NCI-H2107 treated with DMSO at 0.1 percent for 48 hours (cell line): Measurements from ENCODE around the gene AMN1.

Experiments
- DNase-seq: peaks from one replicate; lab custom pipeline; 2025; ENCODE audit not compliant: unreplicated experiment; lab: John Stamatoyannopoulos, UW

The AMN1 gene

GRCh38 chr12:31633464-31633863, 95.4 kb downstream of the AMN1 start:
- DNase-seq: no peak

DNA sequence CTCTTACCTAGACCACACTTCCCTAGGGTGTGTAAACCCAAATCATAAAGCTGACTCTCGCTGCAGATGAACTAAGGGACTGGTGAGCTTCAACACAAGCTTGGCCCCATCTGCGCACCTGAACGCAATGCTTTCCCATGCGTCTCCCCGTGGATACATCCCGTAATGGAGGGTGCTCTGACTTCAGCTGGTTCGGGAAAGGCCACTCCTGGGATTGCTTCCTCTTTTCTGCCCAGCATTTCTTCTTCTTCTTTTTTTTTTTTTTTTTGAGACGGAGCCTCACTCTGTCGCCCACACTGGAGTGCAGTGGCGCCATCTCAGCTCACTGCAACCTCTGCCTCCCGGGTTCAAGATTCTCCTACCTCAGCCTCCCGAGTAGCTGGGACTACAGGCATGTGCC, 97.0 kb downstream of the AMN1 start:
- DNase-seq: no peak

DNA sequence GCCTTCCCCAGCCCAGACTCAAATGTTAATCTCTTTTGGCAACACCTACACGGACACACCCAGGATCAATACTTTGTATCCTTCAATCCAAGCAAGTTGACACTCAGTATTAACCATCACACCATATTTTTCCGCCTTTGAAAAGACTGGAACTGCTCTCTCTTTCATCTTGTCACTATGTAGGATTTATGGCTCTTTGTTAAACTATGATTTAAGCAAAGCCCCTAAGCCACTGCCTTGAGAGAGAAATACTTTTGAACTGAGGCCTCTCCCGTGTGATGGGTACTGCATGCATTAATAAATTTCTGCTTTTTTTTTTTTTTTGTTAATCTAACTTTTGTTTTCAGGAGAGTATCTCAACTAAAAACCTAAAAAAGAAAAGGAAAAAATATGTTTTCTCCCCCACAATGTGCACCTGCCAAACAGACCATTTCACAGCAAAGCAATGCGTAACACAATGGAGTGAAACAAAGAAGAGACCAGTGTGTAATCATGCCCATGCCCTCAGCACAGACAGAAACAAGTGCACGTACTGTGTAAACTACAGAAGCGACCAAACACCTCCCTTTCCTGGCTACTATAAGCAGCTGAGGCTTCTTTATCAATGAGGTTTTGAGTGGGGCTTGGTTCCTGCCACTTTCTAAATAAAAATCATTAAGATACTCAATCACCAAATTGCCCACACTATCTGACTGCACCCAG, 97.6 kb downstream of the AMN1 start:
- DNase-seq: no peak

DNA sequence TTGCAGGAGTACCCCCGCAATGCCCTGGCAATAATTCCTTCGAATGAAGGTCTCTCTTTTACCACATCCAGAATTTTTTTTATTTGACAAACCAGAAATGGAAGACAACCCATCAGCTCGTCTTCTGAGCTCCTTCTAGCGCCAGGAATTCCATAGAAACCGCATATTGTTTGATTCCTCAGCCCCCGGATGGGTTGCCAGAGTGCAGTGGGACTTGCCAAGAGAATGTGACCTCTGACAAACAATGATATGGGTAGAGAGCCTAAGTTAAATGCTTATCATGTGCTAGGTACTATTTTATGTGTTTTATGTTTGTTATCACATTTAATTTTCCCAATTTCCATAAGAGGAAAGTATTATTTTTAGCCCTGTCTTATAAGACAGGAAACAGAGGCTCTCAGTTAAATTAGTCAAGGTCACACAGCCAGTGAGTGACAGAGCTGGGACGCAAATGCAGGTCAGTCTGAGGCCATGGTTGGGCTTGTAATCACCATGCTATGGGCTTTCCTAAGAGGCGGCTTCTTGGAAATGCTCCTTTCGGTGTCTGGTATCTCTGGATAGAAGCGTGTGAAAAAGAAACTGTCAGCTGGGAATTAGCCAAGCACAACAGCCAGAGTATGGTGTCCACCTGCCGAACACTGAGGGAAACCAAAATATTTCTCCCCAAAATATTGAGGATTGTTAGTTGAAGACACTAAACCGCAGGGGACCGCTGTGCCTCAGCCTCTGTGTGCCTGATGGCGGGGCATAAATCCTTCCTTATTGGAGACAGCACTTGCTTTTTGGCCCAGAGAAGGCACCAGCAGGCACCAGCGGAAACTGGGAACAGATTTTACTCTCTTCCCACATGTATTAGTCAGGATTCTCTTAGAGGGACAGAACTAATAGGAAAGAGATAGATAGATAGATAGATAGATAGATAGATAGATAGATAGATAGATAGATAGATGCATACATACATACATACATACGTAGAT, 98.8 kb downstream of the AMN1 start:
- DNase-seq: no peak

GRCh38 chr12:31627456-31628054, 101.3 kb downstream of the AMN1 start:
- DNase-seq: no peak

DNA sequence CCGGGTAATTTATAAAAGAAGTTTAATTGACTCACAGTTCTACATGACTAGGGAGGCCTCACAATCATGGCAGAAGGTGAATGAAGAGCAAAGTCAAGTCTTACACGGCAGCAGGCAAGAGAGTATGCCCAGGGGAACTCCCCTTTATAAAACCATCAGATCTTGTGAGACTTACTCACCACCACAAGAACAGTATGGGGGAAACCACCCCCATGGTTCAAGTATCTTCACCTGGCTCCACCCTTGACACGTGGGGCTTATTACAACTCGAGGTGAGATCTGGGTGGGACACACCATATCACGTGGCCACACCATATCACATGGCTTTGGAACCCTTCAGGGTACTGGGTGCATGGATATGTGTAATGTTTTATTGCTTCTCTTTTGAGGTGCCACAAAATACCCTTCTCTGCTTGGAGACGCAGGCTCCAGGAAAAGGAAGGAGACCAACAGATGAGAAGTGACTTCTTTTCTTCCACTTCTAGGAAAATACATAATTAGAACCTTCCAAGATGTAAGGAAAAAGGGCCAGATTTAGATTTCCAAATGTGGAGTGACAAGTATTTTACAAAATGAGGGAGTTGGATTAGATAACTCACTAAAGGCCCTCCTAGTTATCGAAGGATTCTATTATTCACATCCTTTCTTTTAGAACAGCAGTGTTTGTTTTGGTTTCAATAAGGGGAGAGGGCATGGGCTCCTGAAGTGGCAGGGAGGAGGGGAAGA, 102.4 kb downstream of the AMN1 start:
- no peak for DNase-seq

- DNase-seq: no peak
These were observed 106.8 kb downstream of the AMN1 start for GRCh38 chr12:31622038-31622437.
